GM19043 (cell line): ENCODE data around the gene DCUN1D2.
"Not testable (repeated sequence)": the region's sequence is repeated elsewhere in the genome, so short reads cannot be mapped to it uniquely, and the experiment has no call there.

Experiments
- ATAC-seq: cut with Tn5 transposase; IDR thresholded peaks from one replicate; pipeline ENCODE4 v1.9.1; 2021; ENCODE audit warnings: low read depth; ENCODE audit not compliant: unreplicated experiment

DCUN1D2 gene

GRCh38 chr13:113468472-113469201 is 21.9 kb downstream of the DCUN1D2 start:
- ATAC-seq = no peak

- no peak for ATAC-seq
Observed at GRCh38 chr13:113468029-113468428, 22.5 kb downstream of the DCUN1D2 start.

- no peak for ATAC-seq
Observed at GRCh38 chr13:113466383-113466782, 24.1 kb downstream of the DCUN1D2 start.

- no peak for ATAC-seq
Observed at GRCh38 chr13:113465300-113465699, 25.2 kb downstream of the DCUN1D2 start.

GRCh38 chr13:113464476-113464875 is 26.0 kb downstream of the DCUN1D2 start:
- no peak for ATAC-seq

GRCh38 chr13:113461022-113461751 is 29.3 kb downstream of the DCUN1D2 start:
- ATAC-seq = no peak

- ATAC-seq = no peak
Observed at GRCh38 chr13:113460599-113460998, 29.9 kb downstream of the DCUN1D2 start.

- no peak for ATAC-seq
Observed at GRCh38 chr13:113460064-113460555, 30.4 kb downstream of the DCUN1D2 start.

GRCh38 chr13:113458253-113459065 is 32.1 kb downstream of the DCUN1D2 start:
- ATAC-seq = no peak

- ATAC-seq = no peak
Observed at GRCh38 chr13:113457510-113457909, 33.0 kb downstream of the DCUN1D2 start.

- no peak for ATAC-seq
Observed at GRCh38 chr13:113456116-113456702, 34.3 kb downstream of the DCUN1D2 start.

- ATAC-seq = no peak
Observed at GRCh38 chr13:113455384-113455783, 35.1 kb downstream of the DCUN1D2 start.

GRCh38 chr13:113454936-113455335 is 35.6 kb downstream of the DCUN1D2 start:
- no peak for ATAC-seq

GRCh38 chr13:113452942-113453901 is 37.3 kb downstream of the DCUN1D2 start, which contains the start of gene ADPRHL1:
Gene ADPRHL1 (minus strand): TSS chr13:113453488. CDS start chr13:113453437, 51 bp downstream.
- ATAC-seq = no peak

GRCh38 chr13:113452466-113452865 is 38.0 kb downstream of the DCUN1D2 start:
- ATAC-seq = no peak

- ATAC-seq = no peak
Observed at GRCh38 chr13:113451951-113452421, 38.5 kb downstream of the DCUN1D2 start.

GRCh38 chr13:113450861-113451620 is 39.5 kb downstream of the DCUN1D2 start:
- not testable (repeated sequence) for ATAC-seq

GRCh38 chr13:113450348-113450744 is 40.2 kb downstream of the DCUN1D2 start:
- not testable (repeated sequence) for ATAC-seq
